ACC112 (cell line): ENCODE measurements around the gene FZR1.
"Not testable (repeated sequence)": the region's sequence is repeated elsewhere in the genome, so short reads cannot be mapped to it uniquely, and the experiment has no call there.

Experiments
- H2AFZ ChIP-seq: fragments of 200-600 bp; sonication (generic); one replicate; pipeline ENCODE4 v1.6.0; 2017; ENCODE audit warnings: antibody characterized with exemption, low read length; ENCODE audit not compliant: unreplicated experiment
- H3K27ac ChIP-seq: fragments of 200-600 bp; sonication (generic); 2 replicates; pipeline ENCODE4 v1.5.1; 2014; ENCODE audit warnings: low read depth, mild to moderate bottlenecking, antibody characterized with exemption, low read length, moderate library complexity
- H3K27me3 ChIP-seq: fragments of 200-600 bp; sonication (generic); 2 replicates; pipeline ENCODE4 v1.6.1; 2014; ENCODE audit warnings: mild to moderate bottlenecking, antibody characterized with exemption, low read length, moderate library complexity, mixed read lengths; ENCODE audit not compliant: insufficient read depth
- H3K36me3 ChIP-seq: fragments of 200-600 bp; sonication (generic); 2 replicates; pipeline ENCODE4 v1.6.1; 2016; ENCODE audit warnings: mild to moderate bottlenecking, antibody characterized with exemption, low read length, moderate library complexity, mixed read lengths; ENCODE audit not compliant: insufficient read depth
- H3K4me1 ChIP-seq: fragments of 200-600 bp; sonication (generic); one replicate; pipeline ENCODE4 v1.6.1; 2016; ENCODE audit warnings: low read length, mixed read lengths; ENCODE audit not compliant: insufficient read depth, unreplicated experiment, control insufficient read depth
- H3K4me3 ChIP-seq: fragments of 200-600 bp; sonication (generic); 2 replicates; pipeline ENCODE4 v1.5.1; 2014; ENCODE audit warnings: mild to moderate bottlenecking, low read depth, low read length
- H3K79me2 ChIP-seq: fragments of 200-600 bp; sonication (generic); one replicate; pipeline ENCODE4 v1.6.0; 2016; ENCODE audit warnings: low read length; ENCODE audit not compliant: control insufficient read depth, unreplicated experiment, insufficient read depth

The FZR1 gene

GRCh38 chr19:3527238-3527910 is 21.3 kb downstream of the FZR1 start:
- no peaks in the 10 kb centered on the region for H3K36me3 ChIP-seq

GRCh38 chr19:3528080-3528479 is 22.0 kb downstream of the FZR1 start:
- no peak overlapping the region for H3K4me3 ChIP-seq
- H3K79me2 ChIP-seq = no peaks in the 10 kb centered on the region
- no peaks in the 10 kb centered on the region for H3K36me3 ChIP-seq
- H3K27me3 ChIP-seq = no peaks in the 10 kb centered on the region
- H3K27ac ChIP-seq = no peak overlapping the region
- H2AFZ ChIP-seq = no peak overlapping the region
- H3K4me1 ChIP-seq = no peaks in the 10 kb centered on the region

More at GRCh38 chr19:3527238-3527910, 21.3 kb downstream of the FZR1 start:
- H3K4me3 ChIP-seq = no peak overlapping the region
- no peak overlapping the region for H2AFZ ChIP-seq
- no peaks in the 10 kb centered on the region for H3K27me3 ChIP-seq
- no peaks in the 10 kb centered on the region for H3K79me2 ChIP-seq
- no peaks in the 10 kb centered on the region for H3K4me1 ChIP-seq
- H3K27ac ChIP-seq = no peak overlapping the region

- no peaks in the 10 kb centered on the region for H3K4me1 ChIP-seq
- H2AFZ ChIP-seq = no peak overlapping the region
- no peak overlapping the region for H3K27ac ChIP-seq
- no peaks in the 10 kb centered on the region for H3K27me3 ChIP-seq
- H3K4me3 ChIP-seq = no peak overlapping the region
- H3K36me3 ChIP-seq = no peaks in the 10 kb centered on the region
- no peaks in the 10 kb centered on the region for H3K79me2 ChIP-seq
These were observed 22.6 kb downstream of the FZR1 start for GRCh38 chr19:3528539-3529211.

- H3K27me3 ChIP-seq, H3K27ac ChIP-seq, H3K36me3 ChIP-seq, H2AFZ ChIP-seq, H3K4me1 ChIP-seq, H3K4me3 ChIP-seq, H3K79me2 ChIP-seq: not testable (repeated sequence)
These were observed 23.2 kb downstream of the FZR1 start for GRCh38 chr19:3529299-3529698.

- Histone ChIP-seq H3K36me3 (no peaks in the 10 kb centered on the region), H3K27ac (no peak overlapping the region)
These were observed 24.3 kb downstream of the FZR1 start for GRCh38 chr19:3530389-3530788.

GRCh38 chr19:3531716-3532115 is 25.6 kb downstream of the FZR1 start:
- Histone ChIP-seq H3K27ac (no peak overlapping the region), H3K4me1 (no peaks in the 10 kb centered on the region), H3K79me2 (no peaks in the 10 kb centered on the region), H3K27me3 (no peaks in the 10 kb centered on the region), H3K36me3 (no peaks in the 10 kb centered on the region), H2AFZ (no peak overlapping the region), H3K4me3 (no peak overlapping the region)

More at GRCh38 chr19:3530389-3530788, 24.3 kb downstream of the FZR1 start:
- Histone ChIP-seq H3K79me2 (no peaks in the 10 kb centered on the region), H3K27me3 (no peaks in the 10 kb centered on the region), H2AFZ (no peak overlapping the region), H3K4me3 (no peak overlapping the region), H3K4me1 (no peaks in the 10 kb centered on the region)

GRCh38 chr19:3532154-3532786 is 26.2 kb downstream of the FZR1 start:
- H3K27ac ChIP-seq = no peak overlapping the region
- H3K79me2 ChIP-seq = no peaks in the 10 kb centered on the region
- H3K36me3 ChIP-seq = no peaks in the 10 kb centered on the region
- no peak overlapping the region for H3K4me3 ChIP-seq
- H2AFZ ChIP-seq = no peak overlapping the region
- no peaks in the 10 kb centered on the region for H3K27me3 ChIP-seq
- no peaks in the 10 kb centered on the region for H3K4me1 ChIP-seq

- H3K79me2 ChIP-seq = no peaks in the 10 kb centered on the region
- H3K4me3 ChIP-seq = no peak overlapping the region
- H3K27me3 ChIP-seq = no peaks in the 10 kb centered on the region
- no peak overlapping the region for H2AFZ ChIP-seq
- no peak overlapping the region for H3K27ac ChIP-seq
- H3K4me1 ChIP-seq = no peaks in the 10 kb centered on the region
- no peaks in the 10 kb centered on the region for H3K36me3 ChIP-seq
These were observed 26.9 kb downstream of the FZR1 start for GRCh38 chr19:3533033-3533432.

GRCh38 chr19:3533563-3534216 is 27.6 kb downstream of the FZR1 start:
- no peak overlapping the region for H3K27ac ChIP-seq
- no peak overlapping the region for H2AFZ ChIP-seq
- H3K36me3 ChIP-seq = no peaks in the 10 kb centered on the region
- H3K27me3 ChIP-seq = no peaks in the 10 kb centered on the region
- H3K79me2 ChIP-seq = no peaks in the 10 kb centered on the region
- no peaks in the 10 kb centered on the region for H3K4me1 ChIP-seq
- no peak overlapping the region for H3K4me3 ChIP-seq

GRCh38 chr19:3534375-3535234 is 28.5 kb downstream of the FZR1 start:
- Histone ChIP-seq H3K27ac (no peak overlapping the region), H3K36me3 (0 out of 2 replicates have a peak, but pooled peaks cover 3% of the 10 kb centered on the region), H3K4me1 (no peaks in the 10 kb centered on the region), H2AFZ (no peak overlapping the region), H3K4me3 (no peak overlapping the region), H3K79me2 (no peaks in the 10 kb centered on the region), H3K27me3 (no peaks in the 10 kb centered on the region)
